ENCODE results near the gene DHODH. TPM values are rescaled to one million over a fixed set of nuclear protein-coding genes. Genes with fewer than 3 reads are reported as not detected.
"Not testable (repeated sequence)": the region's sequence is repeated elsewhere in the genome, so short reads cannot be mapped to it uniquely, and the experiment has no call there.

Gene DHODH
- total RNA-seq, 1 experiment from 2014 or later: 7.2 TPM

GRCh38 chr16:72054254-72054847 is 45.8 kb downstream of the DHODH start, which contains the start of gene HP:
HP (plus strand) TSS chr16:72054505; CDS start chr16:72054653, 148 bp downstream.
- DNase-seq (ENCODE audit: low read depth): not testable (repeated sequence)

GRCh38 chr16:72055911-72056310 is 47.4 kb downstream of the DHODH start:
- DNase-seq (ENCODE audit: low read depth): no peak

DNA sequence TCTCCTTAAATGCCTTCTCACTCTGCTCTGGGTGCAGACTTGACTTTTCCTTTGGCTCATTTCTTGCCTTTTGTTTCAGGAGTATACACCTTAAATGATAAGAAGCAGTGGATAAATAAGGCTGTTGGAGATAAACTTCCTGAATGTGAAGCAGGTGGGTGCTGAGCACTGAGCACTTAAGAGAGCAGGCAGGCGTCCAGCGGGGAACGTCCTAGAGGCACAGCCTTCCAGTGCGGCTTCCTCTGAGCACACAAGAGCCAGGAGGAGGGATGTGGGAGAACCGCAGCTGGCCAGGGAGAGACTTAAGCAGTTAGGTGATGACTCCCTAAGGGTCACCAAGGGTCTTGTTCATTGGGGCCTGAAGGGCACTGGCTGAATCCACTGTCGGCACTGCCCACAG is 48.8 kb downstream of the DHODH start:
- not testable (repeated sequence) for DNase-seq (ENCODE audit: low read depth)

DNA sequence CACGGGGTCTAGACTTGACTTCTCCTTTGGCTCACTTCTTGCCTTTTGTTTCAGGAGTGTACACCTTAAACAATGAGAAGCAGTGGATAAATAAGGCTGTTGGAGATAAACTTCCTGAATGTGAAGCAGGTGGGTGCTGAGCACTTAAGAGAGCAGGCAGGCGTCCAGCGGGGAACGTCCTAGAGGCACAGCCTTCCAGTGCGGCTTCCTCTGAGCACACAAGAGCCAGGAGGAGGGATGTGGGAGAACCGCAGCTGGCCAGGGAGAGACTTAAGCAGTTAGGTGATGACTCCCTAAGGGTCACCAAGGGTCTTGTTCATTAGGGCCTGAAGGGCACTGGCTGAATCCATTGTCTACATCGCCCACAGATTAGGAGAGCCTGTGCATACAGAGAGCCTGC is 50.5 kb downstream of the DHODH start:
- DNase-seq (ENCODE audit: low read depth): not testable (repeated sequence)

DNA sequence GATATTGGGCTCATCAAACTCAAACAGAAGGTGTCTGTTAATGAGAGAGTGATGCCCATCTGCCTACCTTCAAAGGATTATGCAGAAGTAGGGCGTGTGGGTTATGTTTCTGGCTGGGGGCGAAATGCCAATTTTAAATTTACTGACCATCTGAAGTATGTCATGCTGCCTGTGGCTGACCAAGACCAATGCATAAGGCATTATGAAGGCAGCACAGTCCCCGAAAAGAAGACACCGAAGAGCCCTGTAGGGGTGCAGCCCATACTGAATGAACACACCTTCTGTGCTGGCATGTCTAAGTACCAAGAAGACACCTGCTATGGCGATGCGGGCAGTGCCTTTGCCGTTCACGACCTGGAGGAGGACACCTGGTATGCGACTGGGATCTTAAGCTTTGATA is 51.9 kb downstream of the DHODH start:
- no peak for DNase-seq (ENCODE audit: low read depth)

GRCh38 chr16:72061564-72061963 is 53.0 kb downstream of the DHODH start:
- no peak for DNase-seq (ENCODE audit: low read depth)

- no peak for DNase-seq (ENCODE audit: low read depth)
Measured at GRCh38 chr16:72064361-72064894, 55.9 kb downstream of the DHODH start.

- peak; percentile 37 for DNase-seq (ENCODE audit: low read depth)
Measured at GRCh38 chr16:72066747-72067146, 58.2 kb downstream of the DHODH start.

GRCh38 chr16:72068930-72069329 is 60.4 kb downstream of the DHODH start:
- no peak for DNase-seq (ENCODE audit: low read depth)

DNA sequence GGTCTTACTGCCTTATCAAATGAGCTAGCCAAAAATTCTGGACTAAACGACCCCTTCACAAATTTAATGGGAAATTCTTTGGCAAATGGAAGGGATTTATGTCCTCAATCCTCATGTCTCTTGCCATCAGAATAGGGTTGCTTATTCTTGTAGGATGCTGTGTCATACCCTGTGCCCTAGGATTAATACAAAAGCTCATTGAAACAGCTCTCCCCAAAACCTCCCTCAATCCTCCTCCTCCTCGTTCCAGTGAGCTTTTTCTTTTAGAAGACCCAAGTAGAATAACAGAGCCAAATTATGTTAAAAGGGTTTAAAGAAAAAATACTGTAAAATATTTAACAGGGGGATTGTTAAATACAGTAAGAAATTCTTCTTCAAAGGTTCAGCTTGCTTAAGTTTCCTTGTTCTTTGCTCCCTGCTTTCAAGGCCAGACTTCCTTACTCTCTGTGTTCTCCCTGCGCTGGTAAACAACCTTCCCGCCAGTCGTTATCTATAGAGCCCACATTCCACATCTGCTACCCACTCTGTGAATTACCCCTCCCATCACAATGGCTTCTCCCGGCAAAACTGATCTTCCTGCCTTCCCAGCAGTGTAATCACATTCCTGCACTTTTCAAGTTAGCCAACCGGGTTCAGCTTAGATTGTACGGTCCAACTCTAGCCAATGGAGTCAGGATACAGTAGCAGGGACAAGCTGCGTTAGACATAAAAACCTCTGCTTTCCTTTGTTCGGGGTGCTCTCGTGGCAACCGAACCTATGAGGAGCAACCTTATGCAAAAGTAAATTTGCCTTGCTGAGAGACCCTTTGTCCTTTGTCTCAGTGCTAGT is 64.2 kb downstream of the DHODH start:
- no peak for DNase-seq (ENCODE audit: low read depth)

DNA sequence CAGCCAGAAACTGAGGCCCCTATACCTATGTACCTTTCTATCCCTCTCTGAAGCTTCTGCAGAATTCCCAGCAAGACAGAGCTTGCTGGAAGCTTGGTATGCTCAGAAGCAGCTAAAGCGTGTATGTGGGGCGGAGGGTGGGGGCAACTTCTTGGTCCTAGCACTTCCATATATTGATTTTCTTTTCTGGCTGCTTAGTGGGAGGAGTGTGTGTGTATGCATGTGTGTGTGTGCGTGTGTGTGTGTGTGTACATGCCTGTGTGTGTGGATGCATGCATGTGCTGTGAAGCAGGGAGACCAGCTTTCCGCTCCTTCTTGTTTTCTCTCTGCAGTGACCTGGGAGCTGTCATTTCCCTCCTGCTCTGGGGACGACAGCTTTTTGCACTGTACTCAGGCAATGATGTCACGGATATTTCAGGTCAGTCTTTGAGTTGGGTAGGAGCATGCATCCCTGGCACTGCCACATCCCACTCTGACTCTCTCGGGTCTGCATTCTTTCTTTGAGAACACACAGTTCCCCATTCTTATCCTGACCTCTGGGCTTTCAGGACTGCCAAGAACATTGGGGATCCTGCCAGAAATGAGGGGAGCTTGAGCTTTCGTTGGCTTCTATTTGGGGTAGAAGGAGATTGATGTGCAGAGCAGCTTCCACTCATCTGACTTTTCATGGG is 65.2 kb downstream of the DHODH start:
- DNase-seq (ENCODE audit: low read depth): no peak

GRCh38 chr16:72075067-72075466 is 66.5 kb downstream of the DHODH start:
- DNase-seq (ENCODE audit: low read depth): not testable (repeated sequence)

Other genes starting within 250 kb of the DHODH start
- 42.3 and 50.7 TPM in 2 replicates for gene AP1G1, start 199.9 kb upstream of the DHODH start, total RNA-seq (2014; rRNA removed; shearing (Covaris generic))
- gene ATXN1L, start 162.8 kb upstream of the DHODH start, total RNA-seq (2014; rRNA removed; shearing (Covaris generic)): 8.7 and 8.8 TPM in 2 replicates
- 3.4 and 3.8 TPM in 2 replicates for gene ZNF821, start 124.6 kb upstream of the DHODH start, total RNA-seq (2014; rRNA removed; shearing (Covaris generic))
- gene IST1, start 113.2 kb upstream of the DHODH start, total RNA-seq (2014; rRNA removed; shearing (Covaris generic)): 160 and 186 TPM in 2 replicates
- gene PKD1L3, start 8.3 kb upstream of the DHODH start, total RNA-seq (2014; rRNA removed; shearing (Covaris generic)): not detected in 2 replicates
- gene HP, start 45.8 kb downstream of the DHODH start, total RNA-seq (2014; rRNA removed; shearing (Covaris generic)): not detected in 2 replicates
- not detected in 2 replicates for gene HPR, start 54.5 kb downstream of the DHODH start, total RNA-seq (2014; rRNA removed; shearing (Covaris generic))
- 12.6 and 13.2 TPM in 2 replicates for gene TXNL4B, start 84.9 kb downstream of the DHODH start, total RNA-seq (2014; rRNA removed; shearing (Covaris generic))
- gene DHX38, start 85.1 kb downstream of the DHODH start, total RNA-seq (2014; rRNA removed; shearing (Covaris generic)): 35.6 and 40.0 TPM in 2 replicates
- 0.68 and 1.8 TPM in 2 replicates for gene PMFBP1, start 163.4 kb downstream of the DHODH start, total RNA-seq (2014; rRNA removed; shearing (Covaris generic))

Measured in RPMI7951 (cell line).